Lung (tissue), 12 donors: Measurements from ENCODE around the gene APOL1. TPM values are rescaled to one million over a fixed set of nuclear protein-coding genes. Genes with fewer than 3 reads are reported as not detected.

ENCODE experiments used
- ATAC-seq: fragments of 200-7000 bp; cut with Tn5 transposase; one replicate; pipeline ENCODE4 v1.9.1; 2020; ENCODE audit warnings: moderate number of reproducible peaks; ENCODE audit not compliant: insufficient read depth, low FRiP score
- DNase-seq, 3 donors: peaks; one replicate each; pipeline ENCODE4 v3.0.0-alpha.2; 2013 to 2017
- H3K27ac ChIP-seq, 2 donors: one replicate each; pipeline ENCODE4 v1.5.1; 2013; ENCODE audit warnings: mild to moderate bottlenecking in 2 of 2, moderate library complexity in 2 of 2, control low read depth in 1 of 2, inconsistent platforms in 1 of 2, low read depth in 1 of 2, low read length in 1 of 2
- H3K27me3 ChIP-seq, 3 donors: one replicate each; pipeline ENCODE4 v1.5.1; 2013; ENCODE audit warnings: low read length in 2 of 3; ENCODE audit not compliant: control insufficient read depth in 3 of 3, insufficient read depth in 3 of 3
- H3K36me3 ChIP-seq, 4 donors: one replicate each; pipeline ENCODE4 v1.5.1; 2013; ENCODE audit warnings: low read length in 4 of 4, mild to moderate bottlenecking in 1 of 4, moderate library complexity in 1 of 4; ENCODE audit not compliant: control insufficient read depth in 4 of 4, insufficient read depth in 4 of 4
- H3K4me1 ChIP-seq, 5 donors: one replicate each; pipeline ENCODE4 v1.5.1; 2013; ENCODE audit warnings: low read length in 5 of 5, mild to moderate bottlenecking in 2 of 5, moderate library complexity in 1 of 5; ENCODE audit not compliant: control insufficient read depth in 5 of 5, insufficient read depth in 5 of 5
- H3K4me3 ChIP-seq: one replicate; pipeline ENCODE4 v1.5.1; 2013; ENCODE audit warnings: mild to moderate bottlenecking, control low read depth, moderate library complexity
- H3K9ac ChIP-seq, 2 donors: one replicate each; pipeline ENCODE4 v1.5.1; 2013; ENCODE audit warnings: low read length in 2 of 2, control low read depth in 1 of 2; ENCODE audit not compliant: insufficient read depth in 1 of 2
- H3K9me3 ChIP-seq, 4 donors: one replicate each; pipeline ENCODE4 v1.5.1; 2013; ENCODE audit warnings: low read length in 3 of 4, mild to moderate bottlenecking in 1 of 4, moderate library complexity in 1 of 4; ENCODE audit not compliant: control insufficient read depth in 4 of 4, insufficient read depth in 3 of 4
- WGBS, 2 donors: extraction: QIAGEN DNeasy Blood & Tissue Kit; methylation state at CpG; one replicate each; pipeline ENCODE4 v1.1.7; 2013; 5-methylcytosine and 5-hydroxymethylcytosine counted together
- polyA plus RNA-seq, 2 donors: library from polyadenylated mRNA; stranded (reverse); fragments of 200-250 nt; gene quantifications; one replicate each; pipeline ENCODE4 v1.2.1, GENCODE V29; 2013
- total RNA-seq, 2 donors: library from RNA; depleted of rRNA in 1 of 2; stranded (reverse); fragments of >200 nt in 1 of 2; gene quantifications; one replicate each; pipeline ENCODE4 v1.2.1, GENCODE V29; 2014 to 2021
- TF ChIP-seq, protein P1 (sequence below): IDR thresholded peaks from 2 replicates; pipeline ENCODE4 v1.5.1; 2012; ENCODE audit warnings: mild to moderate bottlenecking; ENCODE audit errors: control extremely low read depth, extremely low read depth
- donor health status: control.
- donor health status: control.
- donor health status: Bipolar disorder and iron deficiency.
- donor health status: healthy.
- donor health status: DM: yes; HTN: yes; CAD: no.

APOL1 gene
- total and polyA plus RNA-seq, 4 donors: 32.3 to 75.0 (median 50.2) TPM

DNA sequence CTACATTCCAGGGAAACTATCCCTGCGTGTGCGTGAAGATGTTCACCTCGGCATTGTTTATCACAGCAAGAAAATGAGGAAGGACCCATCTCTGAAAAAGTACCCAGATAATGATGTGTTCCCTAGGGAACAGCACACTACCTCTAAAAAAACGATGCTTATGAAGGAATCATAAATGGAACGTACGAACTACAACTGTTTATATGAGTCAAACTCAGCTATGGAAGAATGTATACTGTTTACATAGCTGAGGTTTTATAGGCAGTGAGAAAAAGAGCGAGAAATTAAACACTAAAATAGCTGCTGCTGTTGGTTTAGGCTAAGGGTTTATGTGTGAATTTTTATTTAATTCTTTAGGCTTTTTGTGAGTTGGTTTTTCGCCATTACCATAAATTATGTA, 48.9 kb downstream of the APOL1 start:
- WGBS, 2 donors: 81 to 82% methylated on average over 8 of the region's 8 CpGs
- Histone ChIP-seq H3K36me3 (peaks cover 72 to 93% (median 74%) of the 10 kb centered on the region in 4 donors), H3K9me3 (no peaks in the 10 kb centered on the region), H3K4me1 (peaks cover 0 to 3% (median 0%) of the 10 kb centered on the region in 5 donors), H3K9ac (no peak overlapping the region), H3K4me3 (no peak overlapping the region), H3K27ac (peak overlapping the region in 1 of 2 donors; percentile 63), H3K27me3 (no peaks in the 10 kb centered on the region)
- ATAC-seq (no peak), DNase-seq (peak in 2 of 3 donors; percentile 22 to 32)
- TF ChIP-seq, protein P1, sequence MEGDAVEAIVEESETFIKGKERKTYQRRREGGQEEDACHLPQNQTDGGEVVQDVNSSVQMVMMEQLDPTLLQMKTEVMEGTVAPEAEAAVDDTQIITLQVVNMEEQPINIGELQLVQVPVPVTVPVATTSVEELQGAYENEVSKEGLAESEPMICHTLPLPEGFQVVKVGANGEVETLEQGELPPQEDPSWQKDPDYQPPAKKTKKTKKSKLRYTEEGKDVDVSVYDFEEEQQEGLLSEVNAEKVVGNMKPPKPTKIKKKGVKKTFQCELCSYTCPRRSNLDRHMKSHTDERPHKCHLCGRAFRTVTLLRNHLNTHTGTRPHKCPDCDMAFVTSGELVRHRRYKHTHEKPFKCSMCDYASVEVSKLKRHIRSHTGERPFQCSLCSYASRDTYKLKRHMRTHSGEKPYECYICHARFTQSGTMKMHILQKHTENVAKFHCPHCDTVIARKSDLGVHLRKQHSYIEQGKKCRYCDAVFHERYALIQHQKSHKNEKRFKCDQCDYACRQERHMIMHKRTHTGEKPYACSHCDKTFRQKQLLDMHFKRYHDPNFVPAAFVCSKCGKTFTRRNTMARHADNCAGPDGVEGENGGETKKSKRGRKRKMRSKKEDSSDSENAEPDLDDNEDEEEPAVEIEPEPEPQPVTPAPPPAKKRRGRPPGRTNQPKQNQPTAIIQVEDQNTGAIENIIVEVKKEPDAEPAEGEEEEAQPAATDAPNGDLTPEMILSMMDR: no peak

DNA sequence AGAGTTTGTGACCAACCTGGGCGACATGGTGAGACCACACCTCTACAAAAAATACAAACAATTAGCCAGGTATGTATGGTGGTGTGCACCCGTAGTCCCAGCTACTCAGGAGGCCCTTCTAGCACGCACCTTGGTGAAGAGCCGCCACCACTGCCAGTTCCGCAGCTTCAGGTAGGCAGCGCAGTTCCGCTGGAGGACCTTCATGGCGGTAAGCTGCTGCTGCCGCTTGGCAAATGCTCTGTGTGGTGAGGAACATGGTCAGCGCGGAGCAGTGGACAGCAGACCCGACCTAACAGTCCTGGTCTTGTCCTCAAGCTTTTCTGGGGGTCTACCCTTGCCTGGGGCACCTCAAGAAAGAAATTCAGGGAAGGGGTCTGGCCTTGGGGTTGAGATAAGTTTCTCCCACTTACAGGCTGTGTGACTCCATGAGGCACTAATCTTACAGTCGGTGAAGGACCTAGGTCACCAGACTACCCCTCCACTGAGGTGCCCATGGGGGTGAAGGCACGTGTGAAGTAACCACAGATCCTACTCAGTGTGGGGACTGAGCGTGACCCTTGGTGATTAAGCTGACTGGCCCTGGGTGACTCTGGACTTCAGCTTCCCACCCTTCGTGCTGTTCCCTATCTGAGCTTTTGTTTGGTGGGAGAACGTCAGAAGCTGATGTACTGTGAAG, 49.6 kb downstream of the APOL1 start:
- 92 to 93% methylated on average over 17 of the region's 17 CpGs for WGBS, 2 donors
- Histone ChIP-seq H3K9ac (no peak overlapping the region), H3K27ac (peak overlapping the region in 1 of 2 donors; percentile 44), H3K36me3 (peaks cover 68 to 89% (median 74%) of the 10 kb centered on the region in 4 donors), H3K4me3 (no peak overlapping the region), H3K9me3 (no peaks in the 10 kb centered on the region), H3K4me1 (peaks cover 0 to 3% (median 0%) of the 10 kb centered on the region in 5 donors), H3K27me3 (no peaks in the 10 kb centered on the region)
- TF ChIP-seq, protein P1: no peak
- DNase-seq (no peak), ATAC-seq (no peak)

- H3K9me3 ChIP-seq: no peaks in the 10 kb centered on the region
- no peak overlapping the region for H3K4me3 ChIP-seq
- H3K36me3 ChIP-seq: peaks cover 66 to 87% (median 72%) of the 10 kb centered on the region in 4 donors
- no peak overlapping the region for H3K9ac ChIP-seq
- no peak for ATAC-seq
- 82 to 89% methylated on average over 9 of the region's 9 CpGs for WGBS, 2 donors
- no peaks in the 10 kb centered on the region for H3K27me3 ChIP-seq
- TF ChIP-seq, protein P1: no peak
- no peak for DNase-seq
- peak overlapping the region in 1 of 2 donors; percentile 13 for H3K27ac ChIP-seq
- H3K4me1 ChIP-seq: peaks cover 0 to 3% (median 0%) of the 10 kb centered on the region in 5 donors
These were observed 50.2 kb downstream of the APOL1 start for GRCh38 chr22:36303115-36303467.
